Ectodermal cell (in vitro differentiated cells): ENCODE measurements around the gene CACNA1B.

ENCODE experiments used
- H3K27ac ChIP-seq: 2 replicates; pipeline ENCODE4 v1.7.0; 2013; ENCODE audit warnings: mild to moderate bottlenecking, low read depth, low read length; ENCODE audit not compliant: insufficient read depth, poor library complexity, severe bottlenecking
- H3K27me3 ChIP-seq: 2 replicates; pipeline ENCODE4 v1.7.0; 2013; ENCODE audit warnings: mild to moderate bottlenecking, low read length; ENCODE audit not compliant: insufficient read depth, control insufficient read depth, poor library complexity, severe bottlenecking
- H3K36me3 ChIP-seq: one replicate; pipeline ENCODE4 v1.7.0; 2013; ENCODE audit warnings: low read length; ENCODE audit not compliant: control insufficient read depth, insufficient read depth
- H3K4me1 ChIP-seq: one replicate; pipeline ENCODE4 v1.7.0; 2013; ENCODE audit warnings: low read length; ENCODE audit not compliant: control insufficient read depth, insufficient read depth
- H3K4me3 ChIP-seq: 2 replicates; pipeline ENCODE4 v1.7.0; 2013; ENCODE audit warnings: low read depth, low read length, control low read depth; ENCODE audit not compliant: insufficient read depth
- H3K9me3 ChIP-seq: 2 replicates; pipeline ENCODE4 v1.7.0; 2013; ENCODE audit warnings: mild to moderate bottlenecking, low read length, moderate library complexity; ENCODE audit not compliant: control insufficient read depth
- WGBS, 2 experiments: methylation state at CpG; one replicate each; pipeline ENCODE4 v1.1.7; 2013; ENCODE audit warnings: missing lambda C conversion rate in 2 of 2; 5-methylcytosine and 5-hydroxymethylcytosine counted together

CACNA1B gene

DNA sequence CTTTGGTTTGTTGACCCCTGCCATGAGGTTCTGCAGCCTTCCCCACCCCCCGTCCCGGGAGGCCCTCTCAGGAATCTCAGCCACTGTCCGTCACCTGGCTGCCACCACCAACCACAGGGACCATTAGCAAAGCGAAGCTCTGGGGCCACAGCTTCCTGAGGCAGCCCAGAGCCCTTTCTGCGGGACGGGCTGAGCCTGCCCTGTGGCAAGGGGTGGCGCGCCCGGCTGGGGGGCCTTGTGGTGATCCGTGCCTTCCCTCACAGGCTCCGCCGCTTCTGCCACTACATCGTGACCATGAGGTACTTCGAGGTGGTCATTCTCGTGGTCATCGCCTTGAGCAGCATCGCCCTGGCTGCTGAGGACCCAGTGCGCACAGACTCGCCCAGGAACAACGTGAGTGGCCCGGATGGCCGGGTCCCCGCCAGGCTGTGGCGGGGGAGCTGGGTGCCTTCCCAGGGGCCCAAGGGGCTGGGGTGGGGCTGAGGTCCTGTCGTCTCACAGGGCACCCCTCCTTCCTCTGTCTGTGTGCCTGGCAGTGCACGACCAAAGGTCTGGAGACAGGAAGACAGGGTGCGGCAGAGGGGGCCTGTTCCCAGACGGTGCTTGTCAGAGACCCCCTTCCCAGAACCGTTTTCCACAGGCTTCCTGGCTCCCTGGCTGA, 169.2 kb downstream of the CACNA1B start:
- Histone ChIP-seq H3K4me3 (no peak overlapping the region), H3K27me3 (no peaks in the 10 kb centered on the region), H3K9me3 (no peaks in the 10 kb centered on the region), H3K4me1 (peaks cover 7% of the 10 kb centered on the region), H3K36me3 (no peaks in the 10 kb centered on the region), H3K27ac (no peak overlapping the region)
- WGBS, 2 experiments, result 92% methylated on average over 29 of the region's 29 CpGs

DNA sequence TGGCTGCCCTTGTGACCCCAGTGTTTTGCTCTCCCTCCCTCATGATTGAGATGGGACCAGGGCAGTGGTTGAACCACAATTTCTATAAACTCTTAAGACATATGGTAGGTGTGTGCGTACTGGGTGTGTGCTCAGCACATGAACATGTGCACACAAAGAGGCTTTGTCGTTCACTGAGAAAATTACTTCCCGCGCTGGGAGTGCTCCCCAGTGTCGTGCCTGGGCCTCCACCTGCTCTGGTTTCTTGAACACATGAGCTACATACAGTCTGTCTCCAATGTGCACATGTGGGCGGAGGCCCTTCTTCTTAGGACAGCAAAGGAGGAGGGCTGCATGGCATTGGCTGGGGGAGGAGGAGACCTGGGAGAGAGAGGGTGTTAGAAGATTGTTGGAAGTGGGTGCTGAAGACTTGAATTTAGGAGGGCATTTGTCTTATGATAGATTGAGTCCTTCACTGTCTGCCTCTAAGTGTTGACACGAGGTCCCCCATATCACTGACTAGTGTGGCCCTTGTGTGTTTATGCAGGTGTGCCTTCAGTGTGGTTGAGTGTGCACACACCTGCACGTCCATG, 170.0 kb downstream of the CACNA1B start:
- peaks cover 7% of the 10 kb centered on the region for H3K4me1 ChIP-seq
- WGBS, 2 experiments, result 89 to 93% methylated on average over 8 of the region's 8 CpGs
- no peaks in the 10 kb centered on the region for H3K27me3 ChIP-seq
- H3K4me3 ChIP-seq, result no peak overlapping the region
- no peaks in the 10 kb centered on the region for H3K9me3 ChIP-seq
- no peak overlapping the region for H3K27ac ChIP-seq
- no peaks in the 10 kb centered on the region for H3K36me3 ChIP-seq

DNA sequence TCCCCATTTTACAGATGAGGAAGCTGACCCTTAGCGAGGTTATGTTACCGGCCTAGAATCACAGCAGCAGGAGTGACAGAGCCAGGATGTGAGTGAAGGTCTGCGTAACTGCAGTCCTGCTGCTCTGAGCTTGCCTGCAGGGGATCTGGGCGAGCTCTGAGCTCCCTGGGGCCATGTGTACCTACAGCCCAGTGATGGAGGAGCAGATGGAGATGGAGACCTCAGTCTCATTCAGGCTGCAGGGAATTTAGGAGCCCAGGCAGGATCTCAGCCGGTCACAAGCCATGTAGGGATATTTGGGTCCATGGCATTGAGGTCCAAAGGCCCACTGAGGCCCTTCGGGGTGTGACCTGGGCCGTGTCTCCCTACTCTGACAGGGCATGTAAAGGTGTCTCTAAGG, 170.6 kb downstream of the CACNA1B start:
- Histone ChIP-seq H3K9me3 (no peaks in the 10 kb centered on the region), H3K4me3 (no peak overlapping the region), H3K27me3 (no peaks in the 10 kb centered on the region), H3K4me1 (peaks cover 7% of the 10 kb centered on the region), H3K36me3 (no peaks in the 10 kb centered on the region), H3K27ac (no peak overlapping the region)
- 89 to 90% methylated on average over 7 of the region's 7 CpGs for WGBS, 2 experiments

DNA sequence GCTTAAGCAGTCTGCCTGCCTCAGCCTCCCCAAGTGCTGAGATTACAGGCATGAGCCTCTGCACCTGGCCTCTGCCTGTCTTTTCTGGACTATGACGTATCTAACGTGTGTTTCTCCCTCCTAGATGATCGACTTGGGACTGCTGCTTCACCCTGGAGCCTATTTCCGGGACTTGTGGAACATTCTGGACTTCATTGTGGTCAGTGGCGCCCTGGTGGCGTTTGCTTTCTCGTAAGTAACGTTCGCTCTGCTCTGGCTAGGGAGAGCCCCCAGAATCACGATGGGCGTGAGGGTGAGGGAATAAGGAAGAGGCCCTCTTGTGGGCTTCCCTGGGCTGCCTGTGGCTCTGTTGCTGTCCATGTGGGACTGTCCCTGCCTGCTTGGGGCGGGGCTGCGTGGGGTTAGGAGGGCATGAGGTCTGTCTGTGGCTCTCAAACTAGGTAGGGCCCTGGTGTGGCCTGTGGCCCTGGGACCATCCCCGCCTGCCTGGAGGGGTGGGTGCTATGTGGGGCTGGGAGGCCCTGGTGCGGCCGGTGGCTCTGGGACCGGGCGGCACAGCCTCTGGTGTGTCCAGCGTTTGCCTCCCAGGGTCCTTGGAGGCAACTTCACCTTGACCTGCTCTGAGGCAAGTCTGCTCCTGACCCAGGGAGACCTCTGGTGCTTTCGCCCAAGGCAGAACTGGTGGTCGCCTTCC, 171.7 kb downstream of the CACNA1B start:
- Histone ChIP-seq H3K9me3 (no peaks in the 10 kb centered on the region), H3K4me1 (peaks cover 7% of the 10 kb centered on the region), H3K36me3 (no peaks in the 10 kb centered on the region), H3K4me3 (no peak overlapping the region), H3K27ac (no peak overlapping the region), H3K27me3 (no peaks in the 10 kb centered on the region)
- 92% methylated on average over 21 of the region's 21 CpGs for WGBS, 2 experiments

DNA sequence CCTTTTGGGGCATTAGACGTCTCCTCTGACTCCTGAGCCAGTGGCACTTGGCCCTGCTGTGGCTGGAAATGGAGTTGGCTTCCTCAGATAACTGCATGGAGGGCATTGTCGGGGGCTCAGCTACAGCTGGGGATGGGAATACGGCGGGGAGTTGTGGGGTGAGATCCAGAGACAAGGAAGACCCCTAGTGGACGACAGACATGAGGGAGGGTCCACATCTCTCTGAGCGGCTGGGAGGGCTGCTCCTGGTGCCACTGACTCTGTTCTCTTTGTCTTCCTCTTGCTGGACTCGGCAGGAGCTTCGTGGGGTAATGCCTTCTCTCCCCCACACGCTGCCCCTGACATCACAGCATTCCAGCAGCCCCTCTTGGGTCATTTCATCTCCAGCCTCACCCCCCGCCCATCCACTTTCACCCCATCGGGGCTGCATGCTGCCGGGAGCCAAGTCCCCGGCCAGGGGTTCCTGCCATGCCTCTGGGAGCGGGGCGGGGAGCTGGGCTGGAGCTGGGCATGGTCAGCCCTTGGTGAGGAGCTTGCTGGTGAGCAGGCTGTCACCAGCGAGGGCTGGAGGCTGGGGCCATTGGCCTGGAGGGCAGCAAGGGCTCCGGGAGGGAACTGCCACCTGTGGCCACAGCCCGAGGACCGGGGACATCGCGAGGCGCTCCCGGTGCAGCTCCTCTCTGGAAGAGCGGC, 172.3 kb downstream of the CACNA1B start:
- no peaks in the 10 kb centered on the region for H3K9me3 ChIP-seq
- 80 to 81% methylated on average over 24 of the region's 24 CpGs for WGBS, 2 experiments
- peaks cover 7% of the 10 kb centered on the region for H3K4me1 ChIP-seq
- no peaks in the 10 kb centered on the region for H3K36me3 ChIP-seq
- H3K4me3 ChIP-seq, result no peak overlapping the region
- H3K27me3 ChIP-seq, result no peaks in the 10 kb centered on the region
- H3K27ac ChIP-seq, result no peak overlapping the region

DNA sequence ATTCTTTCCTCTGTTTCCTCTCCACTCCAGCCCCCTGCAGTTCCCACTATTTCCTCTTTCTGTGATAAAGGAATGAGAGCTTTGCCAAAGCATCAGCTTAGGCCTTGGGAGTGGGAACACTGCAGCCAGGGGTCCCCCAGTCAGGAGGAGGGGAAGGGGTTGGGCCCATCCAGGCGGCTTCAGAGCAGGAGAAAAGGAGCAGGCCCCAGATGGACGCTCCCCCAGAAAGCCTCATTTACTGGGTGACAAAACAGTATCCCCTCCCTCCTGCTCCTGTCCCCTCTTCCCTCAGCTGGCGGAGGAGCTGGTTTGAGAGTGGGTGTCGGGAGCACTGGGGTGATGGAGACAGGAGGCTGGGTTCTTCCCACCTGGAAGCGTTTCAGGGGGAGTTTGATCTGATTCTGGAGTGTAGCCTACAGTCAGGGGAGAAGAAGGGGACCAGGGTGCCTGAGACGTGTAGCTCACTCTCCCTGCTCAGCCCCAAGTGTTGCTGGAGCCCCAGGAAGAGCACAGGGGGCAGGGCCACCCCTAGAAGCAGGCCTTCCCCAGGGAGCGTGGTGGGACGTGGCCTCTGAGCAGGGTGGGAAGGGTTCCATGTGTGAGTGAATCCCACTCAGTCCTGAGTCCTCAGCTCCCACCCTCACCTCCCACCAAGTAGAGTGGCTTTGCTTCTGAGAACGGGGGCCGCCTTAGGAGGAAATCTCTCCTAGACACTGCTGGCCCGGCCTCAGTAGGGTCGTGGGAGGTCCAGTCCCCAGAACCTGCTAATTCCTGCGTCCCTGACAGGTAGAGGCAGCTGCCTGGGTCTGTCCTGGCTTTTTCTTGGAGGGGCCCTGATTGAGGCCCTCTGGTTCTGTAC, 173.1 kb downstream of the CACNA1B start:
- no peak overlapping the region for H3K27ac ChIP-seq
- peaks cover 7% of the 10 kb centered on the region for H3K4me1 ChIP-seq
- H3K36me3 ChIP-seq, result no peaks in the 10 kb centered on the region
- no peaks in the 10 kb centered on the region for H3K27me3 ChIP-seq
- WGBS, 2 experiments, result 86% methylated on average over 12 to 13 of the region's 13 CpGs
- H3K9me3 ChIP-seq, result no peaks in the 10 kb centered on the region
- H3K4me3 ChIP-seq, result no peak overlapping the region

DNA sequence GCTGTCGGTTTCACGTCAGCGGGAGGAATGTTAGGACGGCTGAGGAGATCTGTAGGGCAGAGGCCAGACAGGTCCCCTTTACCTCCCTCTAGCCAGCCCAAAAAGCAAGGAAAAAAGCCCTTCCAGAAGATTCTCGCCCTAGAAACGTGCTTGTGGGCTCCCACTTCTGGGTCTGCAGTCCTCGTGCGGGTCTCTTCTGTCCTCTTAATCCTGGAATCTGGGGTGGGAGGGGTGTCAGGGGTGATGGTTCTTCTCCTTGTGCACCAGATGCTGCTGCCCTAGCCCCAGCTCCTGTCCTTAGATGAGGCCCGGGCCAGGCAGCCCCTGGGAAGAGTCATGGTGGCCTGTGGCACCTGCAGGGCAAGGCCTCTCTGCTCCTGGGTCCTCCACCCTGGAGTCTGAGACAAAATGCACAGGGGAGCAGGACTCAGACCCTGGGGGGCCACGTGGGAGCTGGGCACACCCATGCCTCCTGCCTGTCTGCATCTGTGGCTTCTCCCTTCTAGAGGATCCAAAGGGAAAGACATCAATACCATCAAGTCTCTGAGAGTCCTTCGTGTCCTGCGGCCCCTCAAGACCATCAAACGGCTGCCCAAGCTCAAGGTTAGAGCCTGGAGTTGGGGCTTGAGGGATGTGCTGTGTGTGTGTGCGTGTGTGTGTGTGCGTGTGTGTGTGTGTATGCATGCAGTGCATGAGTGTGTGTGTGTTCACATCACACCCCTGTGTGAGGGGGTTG, 174.2 kb downstream of the CACNA1B start:
- Histone ChIP-seq H3K9me3 (no peaks in the 10 kb centered on the region), H3K27me3 (no peaks in the 10 kb centered on the region), H3K4me3 (no peak overlapping the region), H3K4me1 (peaks cover 7% of the 10 kb centered on the region), H3K27ac (no peak overlapping the region), H3K36me3 (no peaks in the 10 kb centered on the region)
- WGBS, 2 experiments, result 88 to 90% methylated on average over 15 of the region's 15 CpGs

DNA sequence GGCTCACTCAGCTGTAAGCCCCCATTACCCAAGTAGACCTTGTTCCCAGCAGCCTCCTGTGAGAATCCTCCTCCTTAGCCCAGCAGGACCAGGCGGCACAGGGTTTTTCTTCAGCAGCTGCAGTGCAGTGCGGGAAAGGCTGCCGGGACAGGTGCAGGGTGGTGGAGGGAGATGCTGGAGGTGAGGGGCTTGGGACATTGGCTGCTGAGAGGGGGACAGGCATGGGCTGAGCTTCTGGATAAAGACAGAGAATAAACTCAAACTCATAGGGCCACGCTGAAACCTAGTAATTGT, 174.7 kb downstream of the CACNA1B start:
- peaks cover 7% of the 10 kb centered on the region for H3K4me1 ChIP-seq
- H3K36me3 ChIP-seq, result no peaks in the 10 kb centered on the region
- H3K4me3 ChIP-seq, result no peak overlapping the region
- no peaks in the 10 kb centered on the region for H3K27me3 ChIP-seq
- H3K9me3 ChIP-seq, result no peaks in the 10 kb centered on the region
- 87 to 95% methylated on average over 4 of the region's 4 CpGs for WGBS, 2 experiments
- H3K27ac ChIP-seq, result no peak overlapping the region

DNA sequence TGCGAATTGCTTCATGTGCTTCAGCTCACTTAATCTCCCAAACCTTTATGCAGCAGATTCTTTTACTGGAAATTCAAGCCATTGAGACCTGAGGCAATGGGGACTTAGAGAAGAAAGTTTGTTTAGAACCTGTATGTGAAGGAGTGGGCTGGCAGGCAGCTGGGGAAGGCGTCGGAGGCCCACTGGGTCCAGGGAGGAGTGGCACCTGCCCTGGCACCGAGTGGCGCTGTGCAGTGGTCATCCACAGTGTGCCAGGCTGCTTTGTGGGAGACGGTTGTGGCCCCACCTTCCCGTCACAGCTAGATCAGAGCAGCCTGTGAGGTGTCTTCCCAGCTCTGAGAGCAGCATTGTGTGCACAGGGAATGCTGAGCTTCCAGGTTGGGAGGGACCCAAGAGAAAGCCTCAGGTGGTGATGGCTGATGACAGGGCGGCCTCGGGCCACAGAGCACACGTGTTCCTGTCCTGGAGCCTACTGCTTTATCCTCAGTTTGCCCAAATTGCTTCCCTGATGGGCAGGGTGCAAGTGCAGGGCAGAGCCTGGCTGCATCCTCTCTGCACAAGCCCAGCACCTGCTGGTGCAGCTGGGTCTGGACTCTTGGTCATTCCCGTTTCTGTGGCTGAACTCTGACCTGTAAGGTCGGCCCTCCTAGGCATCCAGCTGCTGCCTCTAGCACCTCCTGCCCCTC, 175.2 kb downstream of the CACNA1B start:
- Histone ChIP-seq H3K27ac (no peak overlapping the region), H3K4me3 (no peak overlapping the region), H3K27me3 (no peaks in the 10 kb centered on the region), H3K4me1 (peaks cover 7% of the 10 kb centered on the region), H3K36me3 (no peaks in the 10 kb centered on the region), H3K9me3 (no peaks in the 10 kb centered on the region)
- WGBS, 2 experiments, result 90 to 91% methylated on average over 12 of the region's 12 CpGs
